Psoas muscle (tissue), 8 donors: ENCODE results near the gene NEDD9. TPM values are rescaled to one million over a fixed set of nuclear protein-coding genes. Genes with fewer than 3 reads are reported as not detected.

ENCODE experiments used
- ATAC-seq, 4 donors: fragments of 200-7000 bp; cut with Tn5 transposase; one replicate each; pipeline ENCODE4 v1.9.1; 2020; ENCODE audit warnings: moderate library complexity in 3 of 4, mild to moderate bottlenecking in 2 of 4
- DNase-seq, 2 donors: peaks; one replicate each; pipeline ENCODE4 v3.0.0-alpha.2; 2020
- H3K27ac ChIP-seq: fragments of 200-600 bp; one replicate; pipeline ENCODE4 v1.8.0; 2022
- H3K27me3 ChIP-seq, 3 donors: fragments of 200-600 bp in 1 of 3; one replicate each; pipeline versions ENCODE4 v1.6.1 to v1.8.0; 2013 to 2022; ENCODE audit warnings: low read length in 2 of 3, mild to moderate bottlenecking in 2 of 3, moderate library complexity in 1 of 3; ENCODE audit not compliant: insufficient read depth in 3 of 3
- H3K36me3 ChIP-seq, 2 donors: fragments of 200-600 bp in 1 of 2; one replicate each; pipeline versions ENCODE4 v1.6.1 to v1.8.0; 2013 to 2022; ENCODE audit warnings: low read depth in 1 of 2, mild to moderate bottlenecking in 1 of 2, moderate library complexity in 1 of 2; ENCODE audit not compliant: insufficient read depth in 1 of 2
- H3K4me1 ChIP-seq: fragments of 200-600 bp; one replicate; pipeline ENCODE4 v1.8.0; 2022
- H3K4me3 ChIP-seq: fragments of 200-600 bp; one replicate; pipeline ENCODE4 v1.8.0; 2022; ENCODE audit warnings: mild to moderate bottlenecking
- H3K9me3 ChIP-seq: fragments of 200-600 bp; one replicate; pipeline ENCODE4 v1.8.0; 2022
- CTCF ChIP-seq: fragments of 200-600 bp; IDR thresholded peaks from one replicate; pipeline ENCODE4 v1.8.0; 2022; ENCODE audit warnings: antibody characterized with exemption
- WGBS, 3 donors: extraction: QIAGEN DNeasy Blood & Tissue Kit; methylation state at CpG; one replicate each; pipeline versions ENCODE4 v1.1.6 to v1.1.7; 2013; 5-methylcytosine and 5-hydroxymethylcytosine counted together
- intact Hi-C, 2 donors: fragments of 100-400 bp; cut with DNase I; formaldehyde crosslinking; loops; one replicate each; pipeline versions ENCODE4 v1.11.0 to v1.14.2; 2022
- polyA plus RNA-seq, 3 donors: library from polyadenylated mRNA; stranded (reverse); fragments of 200-250 nt; gene quantifications; one replicate each; pipeline ENCODE4 v1.2.3, GENCODE V29; 2013
- total RNA-seq, 4 donors: library from RNA; stranded (reverse); fragmentation: NEBNext Ultra II Directional in 2 of 4; extraction: Animal tissue kit (Norgen Biotek cat#: 25700) in 2 of 4; gene quantifications; one replicate each; pipeline versions ENCODE4 v1.2.1 to v1.2.4, GENCODE V29; 2021 to 2023
- donor health status: healthy with polysubstance abuse.
- donor health status: DM: no; HTN: no; CAD: no; lungs with moderate emphysema.
- donor health status: Bipolar disorder and iron deficiency.
- donor health status: healthy.
- donor health status: DM: yes; HTN: yes; CAD: no.
- donor health status: DM: no; HTN: no; CAD: no.
- donor health status: DM: no; HTN: no; CAD: no.
- donor health status: DM: yes; HTN: yes; CAD: no.

Gene NEDD9
- total and polyA plus RNA-seq, 7 donors = 9.0 to 15.7 (median 11.2) TPM

DNA sequence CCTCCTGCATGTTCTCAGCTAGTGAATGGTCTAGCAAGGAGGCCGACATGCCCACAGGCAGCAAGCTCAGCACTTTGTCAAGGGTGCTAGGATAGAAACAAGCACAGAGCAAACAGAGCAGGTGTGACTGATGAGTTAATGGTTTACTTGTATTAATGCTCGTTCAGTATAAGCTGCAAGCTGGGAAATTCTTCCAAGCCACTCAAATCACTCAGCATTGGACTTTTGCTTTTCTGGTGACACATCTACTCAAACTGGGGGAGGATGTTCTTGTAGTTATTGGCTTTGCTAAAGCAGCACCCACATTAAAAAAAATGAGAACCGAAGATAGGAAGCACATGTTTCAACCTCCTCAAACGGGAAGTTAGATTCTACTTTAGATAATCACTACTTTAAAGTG lies 43.1 kb upstream of the NEDD9 start:
- intact Hi-C loops = no loop called here
- WGBS, 3 donors = 61 to 70% (median 65%) methylated on average over 4 of the region's 4 CpGs
- Histone ChIP-seq H3K36me3 (no peaks in the 10 kb centered on the region), H3K27ac (no peak overlapping the region), H3K27me3 (no peaks in the 10 kb centered on the region), H3K4me1 (no peaks in the 10 kb centered on the region), H3K9me3 (no peaks in the 10 kb centered on the region), H3K4me3 (no peak overlapping the region)
- DNase-seq (no peak), ATAC-seq (no peak)
- no peak for TF ChIP-seq CTCF

GRCh38 chr6:11273406-11274065 lies 41.1 kb upstream of the NEDD9 start:
- no peak for DNase-seq
- intact Hi-C loops = no loop called here
- H3K27me3 ChIP-seq = no peaks in the 10 kb centered on the region
- WGBS, 3 donors = 93% methylated on average over 19 of the region's 19 CpGs
- no peaks in the 10 kb centered on the region for H3K9me3 ChIP-seq
- no peaks in the 10 kb centered on the region for H3K4me1 ChIP-seq
- ATAC-seq = no peak
- TF ChIP-seq CTCF = no peak
- H3K4me3 ChIP-seq = no peak overlapping the region
- no peak overlapping the region for H3K27ac ChIP-seq
- no peaks in the 10 kb centered on the region for H3K36me3 ChIP-seq

GRCh38 chr6:11272491-11273192 lies 40.2 kb upstream of the NEDD9 start:
- 40 to 49% (median 41%) methylated on average over 11 of the region's 11 CpGs for WGBS, 3 donors
- no peak for DNase-seq
- Histone ChIP-seq H3K4me3 (no peak overlapping the region), H3K27ac (no peak overlapping the region), H3K27me3 (no peaks in the 10 kb centered on the region), H3K4me1 (no peaks in the 10 kb centered on the region), H3K9me3 (no peaks in the 10 kb centered on the region), H3K36me3 (no peaks in the 10 kb centered on the region)
- intact Hi-C loops = no loop called here
- no peak for TF ChIP-seq CTCF
- ATAC-seq = no peak

GRCh38 chr6:11271228-11272020 lies 39.0 kb upstream of the NEDD9 start:
- Histone ChIP-seq H3K4me1 (no peaks in the 10 kb centered on the region), H3K27me3 (no peaks in the 10 kb centered on the region), H3K27ac (no peak overlapping the region), H3K9me3 (no peaks in the 10 kb centered on the region), H3K36me3 (no peaks in the 10 kb centered on the region), H3K4me3 (no peak overlapping the region)
- peak; percentile 23 to 50 for DNase-seq
- ATAC-seq = peak; percentile 32 to 48 (median 40)
- TF ChIP-seq CTCF = no peak
- intact Hi-C loops = no loop called here
- 64 to 72% (median 70%) methylated on average over 4 of the region's 4 CpGs for WGBS, 3 donors
